ENCODE data around the gene FREM1.

Gene FREM1

GRCh38 chr9:14788846-14789245 lies 121.4 kb downstream of the FREM1 start:
- H3K4me3 ChIP-seq (ENCODE audit: control insufficient read depth, low read depth, low read length), result no peak overlapping the region
- no peak for TF ChIP-seq CTCF (IDR thresholded peaks at IDR 0.05; ENCODE audit: control insufficient read depth, insufficient read depth, low read depth, low read length, missing control alignments)
- DNase-seq (ENCODE audit: low read depth), result no peak

- H3K4me3 ChIP-seq (ENCODE audit: control insufficient read depth, low read depth, low read length), result no peak overlapping the region
- no peak for DNase-seq (ENCODE audit: low read depth)
- no peak for TF ChIP-seq CTCF (IDR thresholded peaks at IDR 0.05; ENCODE audit: control insufficient read depth, insufficient read depth, low read depth, low read length, missing control alignments)
Measured at GRCh38 chr9:14783358-14783757, 126.9 kb downstream of the FREM1 start.

- DNase-seq (ENCODE audit: low read depth), result no peak
- no peak for TF ChIP-seq CTCF (IDR thresholded peaks at IDR 0.05; ENCODE audit: control insufficient read depth, insufficient read depth, low read depth, low read length, missing control alignments)
Measured at GRCh38 chr9:14782286-14783051, 127.8 kb downstream of the FREM1 start.

GRCh38 chr9:14780693-14781092 lies 129.5 kb downstream of the FREM1 start:
- no peak for TF ChIP-seq CTCF (IDR thresholded peaks at IDR 0.05; ENCODE audit: control insufficient read depth, insufficient read depth, low read depth, low read length, missing control alignments)
- no peak for DNase-seq (ENCODE audit: low read depth)
- no peak overlapping the region for H3K4me3 ChIP-seq (ENCODE audit: control insufficient read depth, low read depth, low read length)

More at GRCh38 chr9:14782286-14783051, 127.8 kb downstream of the FREM1 start:
- H3K4me3 ChIP-seq (ENCODE audit: control insufficient read depth, low read depth, low read length), result no peak overlapping the region

GRCh38 chr9:14780251-14780650 lies 130.0 kb downstream of the FREM1 start:
- no peak for TF ChIP-seq CTCF (IDR thresholded peaks at IDR 0.05; ENCODE audit: control insufficient read depth, insufficient read depth, low read depth, low read length, missing control alignments)
- no peak for DNase-seq (ENCODE audit: low read depth)
- H3K4me3 ChIP-seq (ENCODE audit: control insufficient read depth, low read depth, low read length), result no peak overlapping the region

GRCh38 chr9:14779566-14780022 lies 130.6 kb downstream of the FREM1 start:
- H3K4me3 ChIP-seq (ENCODE audit: control insufficient read depth, low read depth, low read length), result no peak overlapping the region
- TF ChIP-seq CTCF (IDR thresholded peaks at IDR 0.05; ENCODE audit: control insufficient read depth, insufficient read depth, low read depth, low read length, missing control alignments), result no peak
- no peak for DNase-seq (ENCODE audit: low read depth)

All from AG09309 (cell line).